H1 (cell line): ENCODE measurements around the gene TNRC6C. TPM values are rescaled to one million over a fixed set of nuclear protein-coding genes. Genes with fewer than 3 reads are reported as not detected.

Experiments
- CTCF ChIA-PET: fragments of 300-600 bp; sonication (Branson Sonifier 250); formaldehyde crosslinking; loops from one replicate; lab custom pipeline; 2021; ENCODE audit not compliant: partially characterized antibody; lab: Charles Lee
- POLR2A ChIA-PET: fragments of 300-600 bp; sonication (Branson Sonifier 250); formaldehyde crosslinking; loops from one replicate; lab custom pipeline; 2021; ENCODE audit warnings: inconsistent platforms; ENCODE audit not compliant: partially characterized antibody; lab: Charles Lee
- DNase-seq, 2 experiments: peaks; one replicate each; pipeline versions ENCODE4 v3.0.0 to v3.0.0-alpha.2; 2010 to 2022; ENCODE audit warnings: low spot score in 2 of 2, low read depth in 1 of 2, mixed read lengths in 1 of 2
- FAIRE-seq: peaks from 2 replicates; lab custom pipeline; 2011; peaks lifted over from hg19 to GRCh38; lab: Jason Lieb, UNC
- H2AFZ ChIP-seq: 2 replicates; pipeline ENCODE4 v1.8.1; 2012; ENCODE audit warnings: low read length, inconsistent platforms
- H2AK5ac ChIP-seq: 2 replicates; pipeline ENCODE4 v1.6.1; 2013; ENCODE audit warnings: low read depth, low read length
- H2BK120ac ChIP-seq: replicated peaks from 2 replicates; pipeline ENCODE3; 2013; ENCODE audit warnings: low read depth, low read length, inconsistent platforms
- H2BK12ac ChIP-seq: 2 replicates; pipeline ENCODE4 v1.6.1; 2013; ENCODE audit warnings: low read depth, low read length
- H2BK15ac ChIP-seq: 2 replicates; pipeline ENCODE4 v1.6.1; 2013; ENCODE audit warnings: low read length
- H2BK20ac ChIP-seq: 2 replicates; pipeline ENCODE4 v1.6.1; 2013; ENCODE audit warnings: low read length
- H2BK5ac ChIP-seq: 2 replicates; pipeline ENCODE4 v1.6.1; 2013; ENCODE audit warnings: low read depth, low read length
- H3K14ac ChIP-seq: 2 replicates; pipeline ENCODE4 v1.6.1; 2013; ENCODE audit warnings: inconsistent platforms; ENCODE audit not compliant: insufficient read length
- H3K18ac ChIP-seq: 2 replicates; pipeline ENCODE4 v1.6.1; 2013; ENCODE audit warnings: low read length; ENCODE audit errors: extremely low read depth
- H3K23ac ChIP-seq: 2 replicates; pipeline ENCODE4 v1.6.1; 2013; ENCODE audit warnings: inconsistent platforms; ENCODE audit not compliant: insufficient read length
- H3K23me2 ChIP-seq: 2 replicates; pipeline ENCODE4 v1.6.1; 2013; ENCODE audit warnings: low read depth, low read length
- H3K27ac ChIP-seq: 2 replicates; pipeline ENCODE4 v1.6.1; 2011; ENCODE audit warnings: low read depth, low read length, inconsistent platforms
- H3K27me3 ChIP-seq, 4 experiments: replicated peaks in 1 of 4; 1 replicate in 1 of 4; 2 replicates in 3 of 4; pipeline versions ENCODE4 v1.6.1 to v1.8.1; 2011 to 2013; ENCODE audit warnings: low read length in 3 of 4, mild to moderate bottlenecking in 3 of 4, inconsistent platforms in 2 of 4, mixed read lengths in 2 of 4, moderate library complexity in 1 of 4; ENCODE audit not compliant: control insufficient read depth in 3 of 4, insufficient read depth in 3 of 4; ENCODE audit errors: extremely low read depth in 1 of 4
- H3K36me3 ChIP-seq, 4 experiments: 2 replicates each; pipeline versions ENCODE4 v1.6.1 to v1.8.1; 2011 to 2013; ENCODE audit warnings: mild to moderate bottlenecking in 4 of 4, low read length in 3 of 4, moderate library complexity in 2 of 4, control low read depth in 1 of 4, inconsistent platforms in 1 of 4; ENCODE audit not compliant: insufficient read depth in 4 of 4, control insufficient read depth in 2 of 4
- H3K4ac ChIP-seq: replicated peaks from 2 replicates; pipeline ENCODE3; 2013; ENCODE audit warnings: low read length, low read depth, mixed read lengths, inconsistent platforms; ENCODE audit not compliant: insufficient read length
- H3K4me1 ChIP-seq, 4 experiments: replicated peaks in 1 of 4; 1 replicate in 1 of 4; 2 replicates in 3 of 4; pipeline versions ENCODE4 v1.6.1 to v1.8.1; 2011 to 2013; ENCODE audit warnings: low read length in 3 of 4, inconsistent platforms in 2 of 4, mixed read lengths in 1 of 4; ENCODE audit not compliant: insufficient read depth in 4 of 4, control insufficient read depth in 3 of 4
- H3K4me2 ChIP-seq, 2 experiments: 2 replicates each; pipeline versions ENCODE4 v1.6.1 to v1.8.1; 2011 to 2013; ENCODE audit warnings: low read depth in 2 of 2, low read length in 2 of 2, control low read depth in 1 of 2, inconsistent platforms in 1 of 2, mild to moderate bottlenecking in 1 of 2; ENCODE audit not compliant: insufficient read depth in 1 of 2
- H3K4me3 ChIP-seq, 4 experiments: fragments of 200-600, 300-600 bp in 1 of 4; sonication (generic), shearing (Covaris generic), sonication (Bioruptor Twin) in 1 of 4; 2 replicates each; pipeline versions ENCODE4 v1.5.1 to v1.8.1; 2011 to 2016; ENCODE audit warnings: low read length in 4 of 4, low read depth in 3 of 4, control low read depth in 2 of 4, inconsistent platforms in 2 of 4, mild to moderate bottlenecking in 2 of 4, mixed read lengths in 1 of 4, moderate library complexity in 1 of 4; ENCODE audit not compliant: insufficient read depth in 2 of 4; ENCODE audit errors: extremely low read depth in 1 of 4
- H3K56ac ChIP-seq: replicated peaks from 2 replicates; pipeline ENCODE3; 2013; ENCODE audit warnings: low read depth, mild to moderate bottlenecking, mixed read lengths, low read length, inconsistent platforms; ENCODE audit not compliant: insufficient read length
- H3K79me1 ChIP-seq: 2 replicates; pipeline ENCODE4 v1.6.1; 2013; ENCODE audit warnings: low read depth, low read length, control low read depth
- H3K79me2 ChIP-seq, 2 experiments: 2 replicates each; pipeline versions ENCODE4 v1.6.1 to v1.8.1; 2012 to 2013; ENCODE audit warnings: low read length in 2 of 2, mild to moderate bottlenecking in 2 of 2, inconsistent platforms in 1 of 2; ENCODE audit not compliant: insufficient read depth in 2 of 2, control insufficient read depth in 1 of 2
- H3K9ac ChIP-seq, 4 experiments: replicated peaks in 1 of 4; 1 replicate in 1 of 4; 2 replicates in 3 of 4; pipeline versions ENCODE4 v1.6.1 to v1.8.1; 2011 to 2013; ENCODE audit warnings: low read depth in 3 of 4, low read length in 3 of 4, control low read depth in 2 of 4, mild to moderate bottlenecking in 2 of 4, moderate library complexity in 2 of 4, inconsistent platforms in 1 of 4; ENCODE audit errors: extremely low read depth in 1 of 4
- H3K9me3 ChIP-seq, 2 experiments: 2 replicates each; pipeline versions ENCODE4 v1.6.1 to v1.8.1; 2012 to 2013; ENCODE audit warnings: mild to moderate bottlenecking in 2 of 2, moderate library complexity in 2 of 2, control low read depth in 1 of 2, inconsistent platforms in 1 of 2, low read depth in 1 of 2, low read length in 1 of 2, mixed read lengths in 1 of 2; ENCODE audit not compliant: insufficient read depth in 2 of 2
- H4K20me1 ChIP-seq, 2 experiments: replicated peaks in 1 of 2; 2 replicates each; pipeline versions ENCODE3 to v1.8.1; 2011 to 2013; ENCODE audit warnings: inconsistent platforms in 2 of 2, low read length in 2 of 2, mild to moderate bottlenecking in 1 of 2; ENCODE audit not compliant: insufficient read depth in 2 of 2, control insufficient read depth in 1 of 2
- H4K5ac ChIP-seq: 2 replicates; pipeline ENCODE4 v1.6.1; 2013; ENCODE audit warnings: low read length, low read depth, mixed read lengths, inconsistent platforms; ENCODE audit not compliant: insufficient read length
- H4K8ac ChIP-seq: 2 replicates; pipeline ENCODE4 v1.8.0; 2013; ENCODE audit warnings: mild to moderate bottlenecking, moderate library complexity, low read length, inconsistent platforms; ENCODE audit not compliant: insufficient read depth; ENCODE audit errors: extremely low read depth
- H4K91ac ChIP-seq: replicated peaks from 2 replicates; pipeline ENCODE3; 2013; ENCODE audit warnings: low read length, mixed read lengths, inconsistent platforms; ENCODE audit not compliant: insufficient read length
- CBX5 ChIP-seq: fragments of 300-800, 300-1000 bp; sonication (generic); IDR thresholded peaks from 2 replicates; pipeline ENCODE4 v1.7.1; 2016; ENCODE audit warnings: antibody characterized with exemption, low read length, low read depth
- KDM1A ChIP-seq: fragments of 200-600, 300-600 bp; sonication (generic); IDR thresholded peaks from 2 replicates; pipeline ENCODE4 v1.7.1; 2016; ENCODE audit warnings: mild to moderate bottlenecking, low read length, borderline replicate concordance
- SIX5 ChIP-seq: IDR thresholded peaks from 2 replicates; pipeline ENCODE4 v1.6.1; 2011; ENCODE audit warnings: mild to moderate bottlenecking, low read depth, low read length
- TCF12 ChIP-seq: IDR thresholded peaks from 2 replicates; pipeline ENCODE4 v1.6.1; 2011; ENCODE audit warnings: low read depth, mild to moderate bottlenecking, low read length
- WGBS, 2 experiments: shearing (Covaris generic) in 1 of 2; methylation state at CpG; one replicate each; pipeline versions ENCODE4 v1.1.6 to v1.1.7; 2013 to 2015; ENCODE audit warnings: low lambda C conversion rate in 2 of 2, mixed read lengths in 2 of 2, inconsistent platforms in 1 of 2, low coverage in 1 of 2, missing lambda C conversion rate in 1 of 2; ENCODE audit not compliant: insufficient replicate concordance in 2 of 2, insufficient coverage in 1 of 2, insufficient read length in 1 of 2; ENCODE audit errors: extremely low coverage in 1 of 2, missing lambda C conversion rate in 1 of 2; 5-methylcytosine and 5-hydroxymethylcytosine counted together
- polyA plus RNA-seq, 7 experiments: library from polyadenylated mRNA; depleted of rRNA in 3 of 7; stranded (reverse) in 5 of 7; unstranded in 2 of 7; fragments of >200 nt in 5 of 7; fragments of 200-250 nt in 2 of 7; gene quantifications; 1 replicate in 5 of 7; 2 replicates in 1 of 7; 4 replicates in 1 of 7; pipeline versions ENCODE4 v1.2.1 to v1.2.3, GENCODE V29; 2011 to 2013; ENCODE audit warnings: missing spikeins in 2 of 7, mixed read lengths in 2 of 7
- total RNA-seq: library from RNA; stranded (reverse); fragmentation: NEBNext Ultra II Directional; extraction: Animal tissue kit (Norgen Biotek cat#: 25700); gene quantifications from 2 replicates; pipeline ENCODE4 v1.2.1, GENCODE V29; 2021

Gene TNRC6C
- total and polyA plus RNA-seq, 2 of the 8 experiments (the other 6 are each of a cell fraction or from before 2014, with no cell fraction given), result 2.8 to 28.9 TPM

GRCh38 chr17:78122216-78122930, 163.9 kb downstream of the TNRC6C start:
- Histone ChIP-seq H2BK120ac (no peak overlapping the region), H2BK20ac (no peak overlapping the region), H3K27me3 (no peaks in the 10 kb centered on the region), H2AK5ac (no peak overlapping the region), H3K18ac (no peak overlapping the region), H3K14ac (no peak overlapping the region), H2BK5ac (no peak overlapping the region), H3K79me1 (peaks cover 3% of the 10 kb centered on the region), H3K4ac (no peak overlapping the region), H4K8ac (no peak overlapping the region; the same call in 1 of the 2 replicates), H2BK12ac (no peak overlapping the region), H3K4me3 (no peak overlapping the region), H3K56ac (no peak overlapping the region), H3K23ac (no peak overlapping the region), H4K91ac (no peak overlapping the region), H4K20me1 (peaks cover 4 to 21% of the 10 kb centered on the region in 2 experiments), H3K4me1 (peaks cover 0 to 12% (median 7%) of the 10 kb centered on the region in 4 experiments; a peak in 6 of 7 replicates), H3K9me3 (no peaks in the 10 kb centered on the region), H3K27ac (no peak overlapping the region), H3K36me3 (peaks cover 2 to 32% (median 13%) of the 10 kb centered on the region in 4 experiments; a peak in 5 of 8 replicates), H3K4me2 (no peak overlapping the region), H2BK15ac (no peak overlapping the region), H3K79me2 (no peaks in the 10 kb centered on the region), H2AFZ (no peak overlapping the region), H3K23me2 (peaks cover 7% of the 10 kb centered on the region; the same call in 1 of the 2 replicates), H3K9ac (no peak overlapping the region), H4K5ac (no peak overlapping the region)
- FAIRE-seq (no peak), DNase-seq (no peak)
- ChIA-PET POLR2A (interaction anchor here (1.2 to 2.5 kb wide), 3 partner anchors 9 to 17 kb away, joined by 4 to 6 read pairs (median 5); partner anchors contain the start of gene TMC8), CTCF (interaction anchor here (1.2 to 11.4 kb wide), 3 partner anchors 9 to 54 kb away, joined by 4 to 122 read pairs (median 4); no protein-coding TSS in a partner anchor)
- WGBS, 2 experiments, result 93% methylated on average over 19 of the region's 23 CpGs; no CpG with 5 or more reads in 1 of the 2 experiments
- TF ChIP-seq KDM1A, result no peak
- no peak for TF ChIP-seq SIX5
- TF ChIP-seq TCF12, result no peak
- no peak for TF ChIP-seq CBX5
